ENCODE results near the gene NRG4. TPM values are rescaled to one million over a fixed set of nuclear protein-coding genes. Genes with fewer than 3 reads are reported as not detected.
"Not testable (repeated sequence)": the region's sequence is repeated elsewhere in the genome, so short reads cannot be mapped to it uniquely, and the experiment has no call there.

Gene NRG4
- total RNA-seq, 1 experiment from 2014 or later = not detected

DNA sequence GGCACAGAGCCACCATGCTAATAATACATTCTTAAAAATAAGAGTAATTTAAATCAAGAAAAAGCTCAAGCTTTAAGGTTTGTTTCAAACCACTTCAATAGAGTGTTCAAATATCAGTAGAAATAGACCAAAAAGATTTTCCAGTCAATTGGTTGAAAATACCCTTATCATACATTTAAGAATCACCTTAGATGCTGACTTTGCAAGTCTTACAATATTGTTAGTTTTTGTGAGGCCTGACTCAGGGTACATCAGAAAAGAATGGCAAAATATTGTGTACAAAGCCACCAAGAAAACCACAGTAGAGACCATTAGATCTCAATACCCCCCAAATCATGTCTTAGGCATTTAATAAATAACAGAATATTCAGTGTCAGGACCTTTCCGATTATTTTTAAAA is 19.8 kb upstream of the NRG4 start:
- H3K27me3 ChIP-seq (replicated peaks) = no peaks in the 10 kb centered on the region
- no peak for DNase-seq (ENCODE audit: low read depth in 1 of 2, low spot score in 2 of 2)
- no peaks in the 10 kb centered on the region for H3K4me1 ChIP-seq (replicated peaks)

DNA sequence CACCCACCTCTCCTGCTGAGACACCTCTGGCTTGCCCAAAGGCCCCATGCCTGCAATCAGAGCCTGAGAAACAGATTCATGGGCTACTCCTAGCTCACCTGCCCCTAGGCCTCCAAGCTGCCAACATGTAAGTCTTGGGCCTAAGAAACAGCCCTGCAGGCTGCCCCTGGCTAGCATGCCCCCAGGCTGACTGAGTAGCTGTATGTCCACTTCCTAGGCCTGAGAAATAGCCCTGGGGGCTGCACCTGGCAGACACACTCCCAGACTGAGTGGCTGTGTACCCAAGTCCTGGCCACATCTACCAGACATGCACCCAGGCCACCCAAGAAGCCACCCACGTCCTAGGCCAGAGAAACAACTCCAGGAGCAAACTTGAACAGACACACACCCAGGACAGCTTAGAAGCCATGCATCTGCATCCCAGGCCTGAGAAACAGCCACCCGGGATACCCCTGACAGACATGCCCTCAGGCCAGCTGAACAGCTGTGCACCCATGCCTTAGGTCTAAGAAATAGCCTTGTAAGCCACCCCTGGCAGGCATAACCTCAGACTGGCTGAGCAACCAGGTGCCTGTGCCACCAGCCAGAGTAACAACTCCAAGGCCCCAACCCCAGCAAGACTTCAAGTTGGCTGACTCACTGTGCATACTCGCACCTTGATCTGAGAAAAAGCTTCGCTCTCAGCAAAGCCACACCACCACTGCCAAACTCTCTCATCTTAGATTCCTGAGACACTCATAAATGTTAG is 12.0 kb upstream of the NRG4 start:
- no peak for DNase-seq (ENCODE audit: low read depth in 1 of 2, low spot score in 2 of 2)
- Histone ChIP-seq H3K36me3 (no peaks in the 10 kb centered on the region), H3K4me3 (no peak overlapping the region), H3K4me1 (replicated peaks) (no peaks in the 10 kb centered on the region), H3K27ac (no peak overlapping the region), H3K27me3 (replicated peaks) (no peaks in the 10 kb centered on the region), H3K9me3 (replicated peaks) (0 out of 2 replicates have a peak, but pooled peaks cover 2% of the 10 kb centered on the region)

More for the DNA sequence above, 19.8 kb upstream of the NRG4 start:
- Histone ChIP-seq H3K9me3 (replicated peaks) (no peaks in the 10 kb centered on the region; the same call in 1 of the 2 replicates), H3K27ac (no peak overlapping the region), H3K4me3 (no peak overlapping the region), H3K36me3 (no peaks in the 10 kb centered on the region)

GRCh38 chr15:76013470-76013869 is 1.2 kb upstream of the NRG4 start:
- H3K27ac ChIP-seq; H3K36me3 ChIP-seq; DNase-seq (ENCODE audit: low read depth in 1 of 2, low spot score in 2 of 2); H3K4me1 ChIP-seq (replicated peaks); H3K27me3 ChIP-seq (replicated peaks); H3K4me3 ChIP-seq; H3K9me3 ChIP-seq (replicated peaks): not testable (repeated sequence)

DNA sequence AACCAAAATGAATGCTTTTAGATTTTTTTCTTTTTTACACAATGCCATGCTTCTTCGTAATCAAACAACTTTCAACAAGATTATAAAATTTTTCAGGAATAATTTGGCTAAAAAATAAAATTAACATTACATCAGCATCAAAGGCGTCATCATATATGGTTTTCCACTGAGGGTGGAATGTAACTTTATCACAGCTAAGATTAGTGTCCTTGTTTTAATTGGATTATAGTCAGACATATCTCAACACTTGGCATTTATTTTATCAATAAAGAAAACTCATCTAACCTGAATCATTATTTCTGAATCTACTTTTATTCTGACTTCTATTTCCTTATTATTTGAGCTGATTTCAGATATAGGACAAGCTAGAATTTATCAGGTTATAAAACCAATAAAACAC is 1.6 kb downstream of the NRG4 start:
- DNase-seq (ENCODE audit: low read depth in 1 of 2, low spot score in 2 of 2) = no peak
- Histone ChIP-seq H3K9me3 (replicated peaks) (no peaks in the 10 kb centered on the region), H3K27me3 (replicated peaks) (no peaks in the 10 kb centered on the region; the same call in 1 of the 2 replicates), H3K36me3 (no peaks in the 10 kb centered on the region), H3K4me1 (replicated peaks) (no peaks in the 10 kb centered on the region), H3K4me3 (no peak overlapping the region), H3K27ac (no peak overlapping the region)

DNA sequence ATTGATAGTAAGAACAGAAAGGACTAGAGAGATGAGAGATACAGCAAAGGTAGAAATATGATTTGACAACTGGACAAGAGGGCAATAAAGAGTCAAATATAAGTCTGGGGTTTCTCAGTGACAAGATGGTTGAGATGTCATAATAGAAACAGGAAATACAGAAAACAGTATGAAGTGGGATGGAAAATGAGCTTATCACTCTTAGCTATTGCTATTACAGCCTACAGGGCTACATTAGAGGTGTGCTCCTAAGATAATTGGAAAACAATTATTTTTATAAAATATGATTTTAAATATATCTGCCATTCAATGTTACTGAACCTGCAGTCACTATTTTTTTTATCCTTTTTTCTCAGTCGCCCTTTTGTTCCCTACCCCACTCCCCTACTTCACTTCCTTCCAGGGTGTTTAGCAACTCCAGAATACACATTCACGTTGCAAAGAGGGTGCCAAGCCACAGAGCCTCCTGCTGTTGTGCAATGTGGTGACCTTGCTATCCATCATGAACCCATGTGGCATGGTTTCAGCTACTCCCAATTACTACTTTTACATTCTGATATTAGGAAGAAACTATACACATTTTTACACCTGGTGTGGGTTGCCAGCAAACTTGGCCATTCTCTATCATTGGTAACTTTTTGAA is 6.0 kb downstream of the NRG4 start:
- no peak overlapping the region for H3K4me3 ChIP-seq
- H3K9me3 ChIP-seq (replicated peaks) = no peaks in the 10 kb centered on the region
- no peaks in the 10 kb centered on the region for H3K36me3 ChIP-seq
- no peaks in the 10 kb centered on the region for H3K4me1 ChIP-seq (replicated peaks)
- H3K27ac ChIP-seq = no peak overlapping the region
- DNase-seq (ENCODE audit: low read depth in 1 of 2, low spot score in 2 of 2) = no peak
- H3K27me3 ChIP-seq (replicated peaks) = peaks cover 4% of the 10 kb centered on the region; the same call in 1 of the 2 replicates

DNA sequence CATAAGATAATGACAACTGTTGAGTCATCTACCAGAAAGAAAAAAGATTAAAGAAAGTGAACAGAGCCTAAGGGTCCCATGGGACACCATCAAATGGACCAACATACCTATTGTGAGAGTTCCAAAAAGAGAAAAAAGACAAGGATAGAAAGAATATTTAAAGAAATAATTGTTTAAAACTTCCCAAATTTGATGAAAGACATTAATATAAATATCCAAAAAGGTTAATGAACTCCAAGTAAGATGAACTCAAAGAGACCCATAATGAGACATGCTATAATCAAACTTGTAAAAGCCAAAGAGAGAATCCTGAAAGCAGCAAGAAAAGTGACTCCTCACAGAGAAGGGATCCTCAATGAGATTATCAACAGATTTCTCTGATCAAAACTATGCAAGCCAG is 8.9 kb downstream of the NRG4 start:
- H3K9me3 ChIP-seq (replicated peaks) = no peaks in the 10 kb centered on the region
- H3K4me3 ChIP-seq = no peak overlapping the region
- H3K27me3 ChIP-seq (replicated peaks) = 0 out of 2 replicates have a peak, but pooled peaks cover 4% of the 10 kb centered on the region
- no peaks in the 10 kb centered on the region for H3K36me3 ChIP-seq
- H3K27ac ChIP-seq = no peak overlapping the region
- DNase-seq (ENCODE audit: low read depth in 1 of 2, low spot score in 2 of 2) = no peak
- H3K4me1 ChIP-seq (replicated peaks) = no peaks in the 10 kb centered on the region

DNA sequence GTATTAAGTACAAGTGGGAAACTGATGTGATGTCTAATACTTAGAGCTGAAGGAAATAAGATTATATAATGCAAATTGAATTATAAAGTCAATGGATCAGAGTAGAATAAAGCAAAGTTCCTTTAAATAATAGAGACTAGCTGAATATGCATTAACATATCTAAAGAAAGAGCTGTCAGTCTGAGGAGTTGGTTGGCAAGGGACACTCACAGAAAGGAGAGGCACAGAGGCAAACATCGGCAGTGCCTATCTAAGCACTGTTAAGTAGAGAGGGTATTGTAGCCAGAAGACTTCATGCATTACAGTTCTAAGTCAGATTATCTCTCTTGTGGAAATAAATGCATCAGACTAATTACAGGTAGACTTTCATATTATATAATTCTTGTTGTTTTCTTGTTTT is 16.6 kb downstream of the NRG4 start:
- Histone ChIP-seq H3K4me3 (no peak overlapping the region), H3K36me3 (no peaks in the 10 kb centered on the region), H3K27me3 (replicated peaks) (no peaks in the 10 kb centered on the region), H3K27ac (no peak overlapping the region), H3K4me1 (replicated peaks) (no peaks in the 10 kb centered on the region), H3K9me3 (replicated peaks) (no peaks in the 10 kb centered on the region)
- DNase-seq (ENCODE audit: low read depth in 1 of 2, low spot score in 2 of 2) = no peak

DNA sequence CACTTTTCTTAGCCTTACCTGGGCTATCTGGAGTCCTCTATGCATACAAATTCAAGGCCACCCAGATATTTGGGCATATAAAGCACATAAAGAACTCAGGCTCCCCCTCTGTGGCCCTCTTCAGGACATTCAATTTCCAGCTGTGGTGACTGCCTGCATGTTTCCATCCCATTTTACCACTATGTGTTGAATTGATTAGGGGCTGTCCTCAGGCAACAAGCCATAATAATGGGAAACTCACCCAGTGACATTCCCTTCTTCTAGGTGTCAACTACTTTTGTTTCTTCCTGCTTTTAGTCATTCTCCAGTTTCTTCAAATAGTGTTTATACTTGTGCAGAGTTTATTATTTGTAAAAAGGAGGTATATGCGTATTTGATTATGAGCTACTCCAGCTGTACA is 18.0 kb downstream of the NRG4 start:
- Histone ChIP-seq H3K9me3 (replicated peaks) (no peaks in the 10 kb centered on the region), H3K4me1 (replicated peaks) (no peaks in the 10 kb centered on the region), H3K27me3 (replicated peaks) (no peaks in the 10 kb centered on the region), H3K27ac (no peak overlapping the region), H3K4me3 (no peak overlapping the region), H3K36me3 (no peaks in the 10 kb centered on the region)
- no peak for DNase-seq (ENCODE audit: low read depth in 1 of 2, low spot score in 2 of 2)

DNA sequence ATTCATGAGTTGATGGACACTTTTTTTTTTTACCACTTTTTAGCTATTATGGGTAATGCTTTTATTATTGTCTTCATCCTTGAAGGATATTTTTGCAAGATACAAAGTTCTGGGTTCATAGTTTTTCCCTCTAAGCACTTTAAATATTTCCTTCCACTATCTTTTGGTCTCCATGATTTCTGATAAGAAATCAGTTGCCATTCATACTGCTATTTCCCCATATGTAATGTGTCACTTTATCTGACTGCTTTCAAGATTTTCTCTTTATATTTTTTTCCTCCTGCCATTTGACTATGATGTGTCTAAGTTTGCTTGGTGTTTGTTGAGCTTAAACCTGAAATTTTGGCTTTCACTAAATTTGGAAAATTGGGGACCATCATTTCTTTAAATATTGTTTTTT is 19.3 kb downstream of the NRG4 start:
- Histone ChIP-seq H3K27ac (no peak overlapping the region), H3K27me3 (replicated peaks) (no peaks in the 10 kb centered on the region), H3K4me3 (no peak overlapping the region), H3K36me3 (no peaks in the 10 kb centered on the region), H3K9me3 (replicated peaks) (no peaks in the 10 kb centered on the region), H3K4me1 (replicated peaks) (no peaks in the 10 kb centered on the region)
- no peak for DNase-seq (ENCODE audit: low read depth in 1 of 2, low spot score in 2 of 2)

- Histone ChIP-seq H3K36me3 (no peaks in the 10 kb centered on the region), H3K27ac (no peak overlapping the region), H3K9me3 (replicated peaks) (no peaks in the 10 kb centered on the region), H3K4me1 (replicated peaks) (no peaks in the 10 kb centered on the region), H3K27me3 (replicated peaks) (no peaks in the 10 kb centered on the region), H3K4me3 (no peak overlapping the region)
- DNase-seq (ENCODE audit: low read depth in 1 of 2, low spot score in 2 of 2) = no peak
Observed at GRCh38 chr15:75989875-75990274, 22.3 kb downstream of the NRG4 start.

DNA sequence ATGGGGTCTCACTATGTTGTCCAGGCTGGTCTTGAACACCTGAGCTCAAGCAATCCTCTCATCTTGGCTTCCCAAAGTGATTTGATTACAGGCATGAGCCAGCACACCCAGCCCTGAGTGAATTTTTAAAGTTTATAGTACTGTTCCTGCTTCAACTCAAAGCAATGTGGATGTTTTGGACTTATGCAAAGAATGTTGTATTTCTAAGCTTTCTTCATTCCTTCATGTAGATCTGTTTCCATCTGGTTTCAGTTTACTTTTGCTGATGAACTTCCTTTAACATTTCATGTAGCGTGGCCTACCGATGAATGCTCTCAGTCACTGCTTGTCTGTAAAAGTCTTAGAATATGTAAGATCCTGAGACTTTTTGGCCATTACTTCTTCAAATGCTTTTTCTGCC is 23.2 kb downstream of the NRG4 start:
- Histone ChIP-seq H3K4me3 (no peak overlapping the region), H3K27ac (no peak overlapping the region), H3K9me3 (replicated peaks) (no peaks in the 10 kb centered on the region), H3K36me3 (no peaks in the 10 kb centered on the region), H3K4me1 (replicated peaks) (no peaks in the 10 kb centered on the region), H3K27me3 (replicated peaks) (no peaks in the 10 kb centered on the region)
- DNase-seq (ENCODE audit: low read depth in 1 of 2, low spot score in 2 of 2) = no peak

DNA sequence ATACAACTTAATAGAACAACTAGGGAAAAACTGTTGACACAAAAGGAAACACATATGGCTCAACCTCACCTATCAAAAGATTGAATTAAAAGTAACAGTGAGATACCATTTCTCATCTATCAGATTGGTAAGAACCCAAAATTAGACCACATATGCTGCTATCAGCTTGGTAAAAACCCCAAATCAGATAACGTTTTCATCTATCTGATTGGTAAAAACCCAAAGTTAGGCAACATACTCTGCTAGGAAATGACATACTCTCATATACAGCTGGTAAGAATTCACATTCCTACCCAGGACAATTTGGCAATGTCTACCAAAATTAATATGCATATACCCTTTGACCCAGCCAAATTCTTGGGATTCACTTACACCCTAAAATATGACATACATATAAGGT is 26.3 kb downstream of the NRG4 start:
- Histone ChIP-seq H3K4me1 (replicated peaks) (no peaks in the 10 kb centered on the region), H3K27ac (no peak overlapping the region), H3K27me3 (replicated peaks) (no peaks in the 10 kb centered on the region), H3K4me3 (no peak overlapping the region), H3K36me3 (no peaks in the 10 kb centered on the region), H3K9me3 (replicated peaks) (no peaks in the 10 kb centered on the region)
- no peak for DNase-seq (ENCODE audit: low read depth in 1 of 2, low spot score in 2 of 2)

DNA sequence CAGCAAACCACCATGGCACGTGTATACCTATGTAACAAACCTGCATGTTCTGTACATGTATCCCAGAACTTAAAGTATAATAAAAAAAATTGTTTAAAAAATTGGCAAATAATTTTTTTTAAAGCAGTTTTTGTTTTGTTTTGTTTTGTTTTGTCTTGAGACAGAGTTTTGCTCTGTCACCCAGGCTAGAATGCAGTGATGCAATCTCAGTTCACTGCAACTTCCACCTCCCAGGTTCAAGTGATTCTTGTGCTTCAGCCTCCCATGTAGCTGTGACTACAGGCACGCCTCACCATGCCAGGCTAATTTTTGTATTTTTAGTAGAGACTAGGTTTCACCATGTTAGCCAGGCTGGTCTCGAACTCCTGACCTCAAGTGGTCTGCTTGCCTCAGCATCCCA is 27.5 kb downstream of the NRG4 start:
- not testable (repeated sequence) for H3K9me3 ChIP-seq (replicated peaks); DNase-seq (ENCODE audit: low read depth in 1 of 2, low spot score in 2 of 2); H3K27me3 ChIP-seq (replicated peaks); H3K27ac ChIP-seq; H3K36me3 ChIP-seq; H3K4me1 ChIP-seq (replicated peaks); H3K4me3 ChIP-seq

GRCh38 chr15:75982468-75982867 is 29.8 kb downstream of the NRG4 start:
- Histone ChIP-seq H3K9me3 (replicated peaks) (no peaks in the 10 kb centered on the region), H3K36me3 (no peaks in the 10 kb centered on the region), H3K4me1 (replicated peaks) (no peaks in the 10 kb centered on the region), H3K27me3 (replicated peaks) (peaks cover 5% of the 10 kb centered on the region; the same call in 1 of the 2 replicates), H3K27ac (no peak overlapping the region), H3K4me3 (no peak overlapping the region)
- no peak for DNase-seq (ENCODE audit: low read depth in 1 of 2, low spot score in 2 of 2)

Data from SJSA1 (cell line).